MM.1S (cell line): ENCODE measurements around the gene TCF15.

Experiments used
- CTCF ChIP-seq: fragments of 300-600 bp; sonication (generic); IDR thresholded peaks from 2 replicates; pipeline ENCODE4 v1.5.1; 2016; ENCODE audit warnings: antibody characterized with exemption, low read length, mixed read lengths
- EZH2 ChIP-seq: fragments of 300-600 bp; sonication (generic); optimal IDR thresholded peaks from 2 replicates; pipeline ENCODE3; 2017; ENCODE audit warnings: low read depth, mild to moderate bottlenecking, antibody characterized with exemption, low read length, mixed read lengths
- EZH2phosphoT487 ChIP-seq: fragments of 300-600 bp; sonication (generic); IDR thresholded peaks from 2 replicates; pipeline ENCODE4 v1.6.1; 2018; ENCODE audit warnings: antibody characterized with exemption, low read length

- no peak for TF ChIP-seq EZH2
- TF ChIP-seq CTCF = no peak
- TF ChIP-seq EZH2phosphoT487 = no peak
These were observed 13.6 kb upstream of the TCF15 start for GRCh38 chr20:623704-624103.
